Activated CD4-positive, alpha-beta T cell treated with anti-CD3 and anti-CD28 coated beads, Interleukin-2, Interleukin-4, amounts not matched to agents 100 ng/mL and 50 ng/mL, durations not matched to agents 16 hours and 8 hours (primary cell): ENCODE data around the gene TUG1.

Experiments used
- DNase-seq: peaks from one replicate; pipeline ENCODE4 v3.0.0-alpha.2; 2020; ENCODE audit warnings: low spot score

Gene TUG1

GRCh38 chr22:30947816-30948454 is 21.1 kb upstream of the TUG1 start:
- no peak for DNase-seq

GRCh38 chr22:30948930-30949342 is 20.1 kb upstream of the TUG1 start:
- DNase-seq = no peak

GRCh38 chr22:30949934-30950660 is 19.0 kb upstream of the TUG1 start:
- DNase-seq = no peak

- no peak for DNase-seq
These were observed 15.9 kb upstream of the TUG1 start for GRCh38 chr22:30953206-30953605.

GRCh38 chr22:30955153-30955552 is 13.9 kb upstream of the TUG1 start:
- DNase-seq = no peak

- no peak for DNase-seq
These were observed 4.2 kb upstream of the TUG1 start for GRCh38 chr22:30964858-30965257.

GRCh38 chr22:30968015-30968923 is 796 bp upstream of the TUG1 start, which contains the start of gene MORC2:
Gene MORC2 (minus strand): TSS chr22:30968774. CDS start chr22:30967889, 885 bp downstream.
- no peak for DNase-seq

GRCh38 chr22:30969532-30970355 is 679 bp downstream of the TUG1 start:
- DNase-seq = peak; percentile 32

GRCh38 chr22:30970356-30970746 is 1.3 kb downstream of the TUG1 start:
- DNase-seq = no peak

- DNase-seq = no peak
These were observed 9.4 kb downstream of the TUG1 start for GRCh38 chr22:30978304-30978962.

- DNase-seq = peak; percentile 7
These were observed 10.9 kb downstream of the TUG1 start for GRCh38 chr22:30979932-30980331.

GRCh38 chr22:30982512-30982911 is 13.4 kb downstream of the TUG1 start:
- no peak for DNase-seq

- no peak for DNase-seq
These were observed 15.3 kb downstream of the TUG1 start for GRCh38 chr22:30984317-30984716.

- DNase-seq = no peak
These were observed 16.6 kb downstream of the TUG1 start for GRCh38 chr22:30985561-30986208.

GRCh38 chr22:30989474-30989873 is 20.4 kb downstream of the TUG1 start:
- no peak for DNase-seq

GRCh38 chr22:30990690-30991089 is 21.6 kb downstream of the TUG1 start:
- DNase-seq = no peak

GRCh38 chr22:30992565-30992964 is 23.5 kb downstream of the TUG1 start:
- DNase-seq = no peak

GRCh38 chr22:30994960-30995359 is 25.9 kb downstream of the TUG1 start:
- DNase-seq = no peak

- DNase-seq = no peak
These were observed 27.4 kb downstream of the TUG1 start for GRCh38 chr22:30996462-30996861.

GRCh38 chr22:30998329-30998728 is 29.3 kb downstream of the TUG1 start:
- no peak for DNase-seq
